Keratinocyte (primary cell): ENCODE data around the gene HOXD1.

Source experiments
- CTCF ChIP-seq, 3 experiments: IDR thresholded peaks in 1 of 3; conservative IDR thresholded peaks in 1 of 3; optimal IDR thresholded peaks in 1 of 3; 2 replicates in 2 of 3; 3 replicates in 1 of 3; pipeline versions ENCODE3 to v1.5.1; 2011; ENCODE audit warnings: low read length in 3 of 3, mild to moderate bottlenecking in 3 of 3, moderate library complexity in 2 of 3, control low read depth in 1 of 3, inconsistent platforms in 1 of 3; ENCODE audit not compliant: insufficient read depth in 2 of 3; ENCODE audit errors: extremely low read depth in 1 of 3
- EZH2 ChIP-seq: IDR thresholded peaks from one replicate; pipeline ENCODE4 v1.6.1; 2012; ENCODE audit warnings: inconsistent platforms, mild to moderate bottlenecking, low read length, moderate library complexity

GRCh38 chr2:176212276-176212675, 23.8 kb downstream of the HOXD1 start:
- TF ChIP-seq CTCF (optimal IDR thresholded peaks at IDR 0.05 in 1 of 3, IDR thresholded peaks at IDR 0.05 in 1 of 3, conservative IDR thresholded peaks at IDR 0.05 in 1 of 3; ENCODE audit: extremely low read depth in 1 of 3, insufficient read depth in 2 of 3, low read length in 3 of 3) (no peak), EZH2 (no peak)
